GM13976 (cell line): ENCODE measurements around the gene HDAC3.
A peak's percentile ranks its signal among the peaks of the same experiment; 100 is the strongest.

ENCODE experiments used
- DNase-seq: peaks from one replicate; pipeline ENCODE4 v3.0.0; 2012; ENCODE audit warnings: low spot score
- CTCF ChIP-seq: IDR thresholded peaks from 2 replicates; pipeline ENCODE4 v1.5.1; 2012; ENCODE audit warnings: borderline replicate concordance, mild to moderate bottlenecking; ENCODE audit not compliant: insufficient read depth; ENCODE audit errors: extremely low read depth, missing control alignments, control extremely low read depth
- in situ Hi-C: fragments of 300-500 bp; cut with MboI; formaldehyde crosslinking; loops from one replicate; pipeline ENCODE4 v1.12.0; 2022; ENCODE audit warnings: low sequenced_read_pairs, mixed read lengths, inconsistent platforms; ENCODE audit not compliant: unreplicated experiment

Gene HDAC3

GRCh38 chr5:141662028-141662427 lies 25.4 kb upstream of the HDAC3 start:
- no peak for DNase-seq
- in situ Hi-C loops: no loop called here
- no peak for TF ChIP-seq CTCF

- in situ Hi-C loops: no loop called here
- no peak for TF ChIP-seq CTCF
- DNase-seq: peak; percentile 67
Measured at GRCh38 chr5:141657937-141658545, 21.4 kb upstream of the HDAC3 start.

- no peak for DNase-seq
- TF ChIP-seq CTCF: no peak
- in situ Hi-C loops: no loop called here
Measured at GRCh38 chr5:141657404-141657803, 20.8 kb upstream of the HDAC3 start.

GRCh38 chr5:141656396-141656795 lies 19.7 kb upstream of the HDAC3 start:
- in situ Hi-C loops: no loop called here
- DNase-seq: no peak
- TF ChIP-seq CTCF: no peak

- no peak for DNase-seq
- TF ChIP-seq CTCF: no peak
- in situ Hi-C loops: no loop called here
Measured at GRCh38 chr5:141655020-141655419, 18.4 kb upstream of the HDAC3 start.

GRCh38 chr5:141654298-141654697 lies 17.6 kb upstream of the HDAC3 start:
- no peak for DNase-seq
- no peak for TF ChIP-seq CTCF
- in situ Hi-C loops: no loop called here
